H1 (cell line): ENCODE data around the gene TSKS. TPM values are rescaled to one million over a fixed set of nuclear protein-coding genes. Genes with fewer than 3 reads are reported as not detected.

ENCODE experiments used
- HDAC6 ChIP-seq: IDR thresholded peaks from one replicate; pipeline ENCODE4 v1.7.1; 2012; ENCODE audit warnings: low read depth, mild to moderate bottlenecking, inconsistent platforms, low read length, moderate library complexity
- KDM4A ChIP-seq: IDR thresholded peaks from one replicate; pipeline ENCODE4 v1.7.1; 2012; ENCODE audit warnings: low read depth, mild to moderate bottlenecking, moderate library complexity, low read length, inconsistent platforms; ENCODE audit not compliant: severe bottlenecking
- KDM5A ChIP-seq: fragments of 200-600 bp; IDR thresholded peaks from 2 replicates; pipeline ENCODE4 v1.7.1; 2012; ENCODE audit warnings: mild to moderate bottlenecking, low read length, inconsistent platforms, mixed read lengths
- POLR2A ChIP-seq, 2 experiments: IDR thresholded peaks; 1 replicate in 1 of 2; 2 replicates in 1 of 2; pipeline ENCODE4 v1.6.1; 2011; ENCODE audit warnings: low read depth in 2 of 2, low read length in 2 of 2, mild to moderate bottlenecking in 2 of 2; ENCODE audit errors: control extremely low read depth in 1 of 2
- RNF2 ChIP-seq: fragments of 200-900, 300-1000 bp; sonication (generic); IDR thresholded peaks from 2 replicates; pipeline ENCODE4 v1.7.1; 2016; ENCODE audit warnings: borderline replicate concordance, low read depth, mild to moderate bottlenecking, antibody characterized with exemption, low read length; ENCODE audit not compliant: poor library complexity, severe bottlenecking; ENCODE audit errors: missing control alignments
- SP1 ChIP-seq: IDR thresholded peaks from 2 replicates; pipeline ENCODE4 v1.6.1; 2011; ENCODE audit warnings: low read depth, low read length
- SP2 ChIP-seq: IDR thresholded peaks from 2 replicates; pipeline ENCODE4 v1.6.1; 2012; ENCODE audit warnings: mild to moderate bottlenecking, low read length, inconsistent platforms
- polyA plus RNA-seq, 7 experiments: library from polyadenylated mRNA; depleted of rRNA in 3 of 7; stranded (reverse) in 5 of 7; unstranded in 2 of 7; fragments of >200 nt in 5 of 7; fragments of 200-250 nt in 2 of 7; gene quantifications; 1 replicate in 5 of 7; 2 replicates in 1 of 7; 4 replicates in 1 of 7; pipeline versions ENCODE4 v1.2.1 to v1.2.3, GENCODE V29; 2011 to 2013; ENCODE audit warnings: missing spikeins in 2 of 7, mixed read lengths in 2 of 7
- total RNA-seq: library from RNA; stranded (reverse); fragmentation: NEBNext Ultra II Directional; extraction: Animal tissue kit (Norgen Biotek cat#: 25700); gene quantifications from 2 replicates; pipeline ENCODE4 v1.2.1, GENCODE V29; 2021
- TF ChIP-seq, protein P1 (sequence below): fragments of 300-600 bp; sonication (generic); IDR thresholded peaks from 2 replicates; pipeline ENCODE4 v1.7.1; 2012; ENCODE audit warnings: low read length, moderate library complexity, mild to moderate bottlenecking, inconsistent platforms; ENCODE audit not compliant: insufficient replicate concordance
- TF ChIP-seq, protein P2 (sequence below): IDR thresholded peaks from 2 replicates; pipeline ENCODE4 v1.6.1; 2011; ENCODE audit warnings: low read length, improper control_type of control experiment

Gene TSKS
- total and polyA plus RNA-seq, 2 of the 8 experiments (the other 6 are each of a cell fraction or from before 2014, with no cell fraction given) = 0.21 TPM; not detected in 1

DNA sequence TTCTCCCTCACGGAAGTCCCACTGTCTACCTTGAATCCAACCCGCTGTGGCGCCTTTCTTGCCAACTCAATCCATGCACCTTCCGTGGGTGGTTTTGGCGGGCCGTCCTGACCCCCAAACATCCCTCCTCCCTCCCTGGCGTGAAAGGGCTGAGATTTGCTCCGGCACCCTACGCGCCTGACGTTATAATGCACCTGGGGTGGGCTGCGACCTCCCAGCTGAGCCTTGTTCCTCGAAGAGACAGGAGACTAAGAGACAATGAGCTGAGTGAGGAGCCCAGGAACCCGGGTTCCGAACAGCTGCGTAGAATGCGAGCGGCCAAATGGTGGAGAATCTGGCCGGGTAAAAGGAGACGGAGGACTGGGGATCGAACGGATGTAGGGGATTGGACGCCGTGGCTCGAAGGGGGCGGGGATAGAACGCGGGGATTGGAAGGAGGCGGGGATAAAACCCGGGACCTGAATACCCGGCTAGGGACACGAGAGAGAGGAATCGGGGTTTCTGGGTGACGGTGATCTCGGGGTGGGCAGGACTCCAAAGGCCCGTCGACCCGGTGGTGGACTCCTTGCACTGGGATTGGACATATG, 72.4 kb downstream of the TSKS start, which contains the start of gene CPT1C (continued):
- TF ChIP-seq POLR2A (IDR thresholded peaks at IDR 0.05; ENCODE audit: control extremely low read depth in 1 of 2, low read depth in 2 of 2, low read length in 2 of 2) = peak; percentile 81; a peak in 2 of 3 replicates
- no peak for TF ChIP-seq KDM4A
- TF ChIP-seq, protein P1, sequence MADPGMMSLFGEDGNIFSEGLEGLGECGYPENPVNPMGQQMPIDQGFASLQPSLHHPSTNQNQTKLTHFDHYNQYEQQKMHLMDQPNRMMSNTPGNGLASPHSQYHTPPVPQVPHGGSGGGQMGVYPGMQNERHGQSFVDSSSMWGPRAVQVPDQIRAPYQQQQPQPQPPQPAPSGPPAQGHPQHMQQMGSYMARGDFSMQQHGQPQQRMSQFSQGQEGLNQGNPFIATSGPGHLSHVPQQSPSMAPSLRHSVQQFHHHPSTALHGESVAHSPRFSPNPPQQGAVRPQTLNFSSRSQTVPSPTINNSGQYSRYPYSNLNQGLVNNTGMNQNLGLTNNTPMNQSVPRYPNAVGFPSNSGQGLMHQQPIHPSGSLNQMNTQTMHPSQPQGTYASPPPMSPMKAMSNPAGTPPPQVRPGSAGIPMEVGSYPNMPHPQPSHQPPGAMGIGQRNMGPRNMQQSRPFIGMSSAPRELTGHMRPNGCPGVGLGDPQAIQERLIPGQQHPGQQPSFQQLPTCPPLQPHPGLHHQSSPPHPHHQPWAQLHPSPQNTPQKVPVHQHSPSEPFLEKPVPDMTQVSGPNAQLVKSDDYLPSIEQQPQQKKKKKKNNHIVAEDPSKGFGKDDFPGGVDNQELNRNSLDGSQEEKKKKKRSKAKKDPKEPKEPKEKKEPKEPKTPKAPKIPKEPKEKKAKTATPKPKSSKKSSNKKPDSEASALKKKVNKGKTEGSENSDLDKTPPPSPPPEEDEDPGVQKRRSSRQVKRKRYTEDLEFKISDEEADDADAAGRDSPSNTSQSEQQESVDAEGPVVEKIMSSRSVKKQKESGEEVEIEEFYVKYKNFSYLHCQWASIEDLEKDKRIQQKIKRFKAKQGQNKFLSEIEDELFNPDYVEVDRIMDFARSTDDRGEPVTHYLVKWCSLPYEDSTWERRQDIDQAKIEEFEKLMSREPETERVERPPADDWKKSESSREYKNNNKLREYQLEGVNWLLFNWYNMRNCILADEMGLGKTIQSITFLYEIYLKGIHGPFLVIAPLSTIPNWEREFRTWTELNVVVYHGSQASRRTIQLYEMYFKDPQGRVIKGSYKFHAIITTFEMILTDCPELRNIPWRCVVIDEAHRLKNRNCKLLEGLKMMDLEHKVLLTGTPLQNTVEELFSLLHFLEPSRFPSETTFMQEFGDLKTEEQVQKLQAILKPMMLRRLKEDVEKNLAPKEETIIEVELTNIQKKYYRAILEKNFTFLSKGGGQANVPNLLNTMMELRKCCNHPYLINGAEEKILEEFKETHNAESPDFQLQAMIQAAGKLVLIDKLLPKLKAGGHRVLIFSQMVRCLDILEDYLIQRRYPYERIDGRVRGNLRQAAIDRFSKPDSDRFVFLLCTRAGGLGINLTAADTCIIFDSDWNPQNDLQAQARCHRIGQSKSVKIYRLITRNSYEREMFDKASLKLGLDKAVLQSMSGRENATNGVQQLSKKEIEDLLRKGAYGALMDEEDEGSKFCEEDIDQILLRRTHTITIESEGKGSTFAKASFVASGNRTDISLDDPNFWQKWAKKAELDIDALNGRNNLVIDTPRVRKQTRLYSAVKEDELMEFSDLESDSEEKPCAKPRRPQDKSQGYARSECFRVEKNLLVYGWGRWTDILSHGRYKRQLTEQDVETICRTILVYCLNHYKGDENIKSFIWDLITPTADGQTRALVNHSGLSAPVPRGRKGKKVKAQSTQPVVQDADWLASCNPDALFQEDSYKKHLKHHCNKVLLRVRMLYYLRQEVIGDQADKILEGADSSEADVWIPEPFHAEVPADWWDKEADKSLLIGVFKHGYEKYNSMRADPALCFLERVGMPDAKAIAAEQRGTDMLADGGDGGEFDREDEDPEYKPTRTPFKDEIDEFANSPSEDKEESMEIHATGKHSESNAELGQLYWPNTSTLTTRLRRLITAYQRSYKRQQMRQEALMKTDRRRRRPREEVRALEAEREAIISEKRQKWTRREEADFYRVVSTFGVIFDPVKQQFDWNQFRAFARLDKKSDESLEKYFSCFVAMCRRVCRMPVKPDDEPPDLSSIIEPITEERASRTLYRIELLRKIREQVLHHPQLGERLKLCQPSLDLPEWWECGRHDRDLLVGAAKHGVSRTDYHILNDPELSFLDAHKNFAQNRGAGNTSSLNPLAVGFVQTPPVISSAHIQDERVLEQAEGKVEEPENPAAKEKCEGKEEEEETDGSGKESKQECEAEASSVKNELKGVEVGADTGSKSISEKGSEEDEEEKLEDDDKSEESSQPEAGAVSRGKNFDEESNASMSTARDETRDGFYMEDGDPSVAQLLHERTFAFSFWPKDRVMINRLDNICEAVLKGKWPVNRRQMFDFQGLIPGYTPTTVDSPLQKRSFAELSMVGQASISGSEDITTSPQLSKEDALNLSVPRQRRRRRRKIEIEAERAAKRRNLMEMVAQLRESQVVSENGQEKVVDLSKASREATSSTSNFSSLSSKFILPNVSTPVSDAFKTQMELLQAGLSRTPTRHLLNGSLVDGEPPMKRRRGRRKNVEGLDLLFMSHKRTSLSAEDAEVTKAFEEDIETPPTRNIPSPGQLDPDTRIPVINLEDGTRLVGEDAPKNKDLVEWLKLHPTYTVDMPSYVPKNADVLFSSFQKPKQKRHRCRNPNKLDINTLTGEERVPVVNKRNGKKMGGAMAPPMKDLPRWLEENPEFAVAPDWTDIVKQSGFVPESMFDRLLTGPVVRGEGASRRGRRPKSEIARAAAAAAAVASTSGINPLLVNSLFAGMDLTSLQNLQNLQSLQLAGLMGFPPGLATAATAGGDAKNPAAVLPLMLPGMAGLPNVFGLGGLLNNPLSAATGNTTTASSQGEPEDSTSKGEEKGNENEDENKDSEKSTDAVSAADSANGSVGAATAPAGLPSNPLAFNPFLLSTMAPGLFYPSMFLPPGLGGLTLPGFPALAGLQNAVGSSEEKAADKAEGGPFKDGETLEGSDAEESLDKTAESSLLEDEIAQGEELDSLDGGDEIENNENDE = no peak
- TF ChIP-seq HDAC6 = no peak
- TF ChIP-seq KDM5A = no peak
- peak; percentile 58 for TF ChIP-seq SP1
- TF ChIP-seq RNF2 = no peak
- no peak for TF ChIP-seq SP2
- TF ChIP-seq, protein P2, sequence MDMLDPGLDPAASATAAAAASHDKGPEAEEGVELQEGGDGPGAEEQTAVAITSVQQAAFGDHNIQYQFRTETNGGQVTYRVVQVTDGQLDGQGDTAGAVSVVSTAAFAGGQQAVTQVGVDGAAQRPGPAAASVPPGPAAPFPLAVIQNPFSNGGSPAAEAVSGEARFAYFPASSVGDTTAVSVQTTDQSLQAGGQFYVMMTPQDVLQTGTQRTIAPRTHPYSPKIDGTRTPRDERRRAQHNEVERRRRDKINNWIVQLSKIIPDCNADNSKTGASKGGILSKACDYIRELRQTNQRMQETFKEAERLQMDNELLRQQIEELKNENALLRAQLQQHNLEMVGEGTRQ = no peak
